Lower lobe of right lung (tissue), 2 donors: ENCODE measurements around the gene SPTSSB. TPM values are rescaled to one million over a fixed set of nuclear protein-coding genes. Genes with fewer than 3 reads are reported as not detected.

Experiments used
- ATAC-seq, 2 donors: fragments of 200-7000 bp; cut with Tn5 transposase; one replicate each; pipeline ENCODE4 v1.9.1; 2020 to 2022; ENCODE audit warnings: mild to moderate bottlenecking in 2 of 2, moderate library complexity in 2 of 2
- DNase-seq: peaks from one replicate; pipeline ENCODE4 v3.0.0-alpha.2; 2020
- H3K27ac ChIP-seq: fragments of 200-600 bp; one replicate; pipeline ENCODE4 v1.8.0; 2022
- H3K27me3 ChIP-seq: fragments of 200-600 bp; one replicate; pipeline ENCODE4 v1.8.0; 2022; ENCODE audit warnings: low read depth
- H3K36me3 ChIP-seq: fragments of 200-600 bp; one replicate; pipeline ENCODE4 v1.8.0; 2022; ENCODE audit warnings: mild to moderate bottlenecking
- H3K4me1 ChIP-seq: fragments of 200-600 bp; one replicate; pipeline ENCODE4 v1.8.0; 2022
- H3K4me3 ChIP-seq: fragments of 200-600 bp; one replicate; pipeline ENCODE4 v1.8.0; 2022; ENCODE audit warnings: mild to moderate bottlenecking
- H3K9me3 ChIP-seq: fragments of 200-600 bp; one replicate; pipeline ENCODE4 v1.8.0; 2022
- CTCF ChIP-seq: fragments of 200-600 bp; IDR thresholded peaks from one replicate; pipeline ENCODE4 v1.8.0; 2022; ENCODE audit warnings: antibody characterized with exemption, mild to moderate bottlenecking
- intact Hi-C: fragments of 100-400 bp; cut with DNase I; formaldehyde crosslinking; loops from one replicate; pipeline ENCODE4 v1.11.0; 2022
- total RNA-seq: library from RNA; stranded (reverse); fragmentation: NEBNext Ultra II Directional; extraction: Animal tissue kit (Norgen Biotek cat#: 25700); gene quantifications from one replicate; pipeline ENCODE4 v1.2.1, GENCODE V29; 2021
- donor health status: DM: no; HTN: yes; CAD: no; lungs with severe emphysema.

Gene SPTSSB
- total RNA-seq, 1 donor from 2014 or later: not detected

- no peak for TF ChIP-seq CTCF
- DNase-seq (no peak), ATAC-seq (peak in 1 of 2 donors; percentile 12)
- Histone ChIP-seq H3K27ac (no peak overlapping the region), H3K36me3 (no peaks in the 10 kb centered on the region), H3K27me3 (no peaks in the 10 kb centered on the region), H3K9me3 (no peaks in the 10 kb centered on the region), H3K4me1 (no peaks in the 10 kb centered on the region), H3K4me3 (no peak overlapping the region)
- intact Hi-C loops: no loop called here
Measured at GRCh38 chr3:161332792-161333191, 38.5 kb downstream of the SPTSSB start.

GRCh38 chr3:161325059-161325458 lies 46.3 kb downstream of the SPTSSB start:
- intact Hi-C loops: no loop called here
- DNase-seq: no peak

GRCh38 chr3:161323926-161324621 lies 47.2 kb downstream of the SPTSSB start:
- ATAC-seq (no peak), DNase-seq (no peak)
- Histone ChIP-seq H3K9me3 (no peaks in the 10 kb centered on the region), H3K27ac (no peak overlapping the region), H3K27me3 (no peaks in the 10 kb centered on the region), H3K4me3 (no peak overlapping the region), H3K4me1 (no peaks in the 10 kb centered on the region), H3K36me3 (no peaks in the 10 kb centered on the region)
- TF ChIP-seq CTCF: no peak
- intact Hi-C loops: no loop called here

More at GRCh38 chr3:161325059-161325458, 46.3 kb downstream of the SPTSSB start:
- Histone ChIP-seq H3K9me3 (no peaks in the 10 kb centered on the region), H3K4me1 (no peaks in the 10 kb centered on the region), H3K27ac (no peak overlapping the region), H3K36me3 (no peaks in the 10 kb centered on the region), H3K27me3 (no peaks in the 10 kb centered on the region), H3K4me3 (no peak overlapping the region)
- ATAC-seq: no peak
- TF ChIP-seq CTCF: no peak

- TF ChIP-seq CTCF: no peak
- no peak overlapping the region for H3K4me3 ChIP-seq
- DNase-seq (no peak), ATAC-seq (no peak)
- H3K36me3 ChIP-seq: no peaks in the 10 kb centered on the region
- H3K4me1 ChIP-seq: no peaks in the 10 kb centered on the region
- no peaks in the 10 kb centered on the region for H3K9me3 ChIP-seq
- no peaks in the 10 kb centered on the region for H3K27me3 ChIP-seq
- H3K27ac ChIP-seq: no peak overlapping the region
- intact Hi-C loops: no loop called here
Measured at GRCh38 chr3:161322781-161323568, 48.3 kb downstream of the SPTSSB start.

GRCh38 chr3:161320837-161321236 lies 50.5 kb downstream of the SPTSSB start:
- H3K4me3 ChIP-seq: no peak overlapping the region
- H3K4me1 ChIP-seq: no peaks in the 10 kb centered on the region
- H3K9me3 ChIP-seq: no peaks in the 10 kb centered on the region
- ATAC-seq: no peak
- DNase-seq: no peak
- intact Hi-C loops: no loop called here
- no peaks in the 10 kb centered on the region for H3K27me3 ChIP-seq
- no peak overlapping the region for H3K27ac ChIP-seq
- no peak for TF ChIP-seq CTCF
- H3K36me3 ChIP-seq: no peaks in the 10 kb centered on the region
